Spleen (tissue), 11 donors: Measurements from ENCODE around the gene NLGN1. TPM values are rescaled to one million over a fixed set of nuclear protein-coding genes. Genes with fewer than 3 reads are reported as not detected.

Experiments
- DNase-seq: peaks from one replicate; pipeline ENCODE4 v3.0.0-alpha.2; 2020
- H3K27ac ChIP-seq, 8 donors: fragments of 200-600 bp; sonication (generic) in 7 of 8; 1 replicate in 4 of 8; 2 replicates in 4 of 8; pipeline versions ENCODE4 v1.5.0 to v1.8.0; 2016 to 2021; ENCODE audit warnings: inconsistent platforms in 4 of 8, mild to moderate bottlenecking in 4 of 8, moderate library complexity in 1 of 8
- H3K27me3 ChIP-seq, 7 donors: fragments of 200-600 bp; sonication (generic) in 6 of 7; replicated peaks in 1 of 7; 1 replicate in 4 of 7; 2 replicates in 3 of 7; pipeline versions ENCODE4 v1.5.0 to v1.8.0; 2016 to 2021; ENCODE audit warnings: inconsistent platforms in 3 of 7, mild to moderate bottlenecking in 1 of 7
- H3K36me3 ChIP-seq, 6 donors: fragments of 200-600 bp; sonication (generic) in 5 of 6; 1 replicate in 4 of 6; 2 replicates in 2 of 6; pipeline versions ENCODE4 v1.5.0 to v1.8.0; 2016 to 2021; ENCODE audit warnings: inconsistent platforms in 2 of 6
- H3K4me1 ChIP-seq, 6 donors: fragments of 200-600 bp; sonication (generic) in 5 of 6; 1 replicate in 3 of 6; 2 replicates in 3 of 6; pipeline versions ENCODE4 v1.5.0 to v1.8.0; 2016 to 2021; ENCODE audit warnings: inconsistent platforms in 3 of 6
- H3K4me3 ChIP-seq, 8 donors: fragments of 200-600 bp; sonication (generic) in 7 of 8; 1 replicate in 4 of 8; 2 replicates in 4 of 8; pipeline versions ENCODE4 v1.5.0 to v1.8.0; 2016 to 2021; ENCODE audit warnings: inconsistent platforms in 4 of 8, mild to moderate bottlenecking in 4 of 8, moderate library complexity in 2 of 8
- H3K9me3 ChIP-seq, 8 donors: fragments of 200-600 bp; sonication (generic) in 7 of 8; 1 replicate in 4 of 8; 2 replicates in 4 of 8; pipeline versions ENCODE4 v1.5.0 to v1.8.0; 2016 to 2021; ENCODE audit warnings: inconsistent platforms in 4 of 8
- POLR2A ChIP-seq, 3 donors: fragments of 450-650 bp; IDR thresholded peaks; one replicate each; pipeline ENCODE4 v1.5.1; 2017; ENCODE audit warnings: antibody characterized with exemption in 3 of 3, mild to moderate bottlenecking in 1 of 3
- POLR2AphosphoS5 ChIP-seq, 3 donors: sonication (generic); formaldehyde crosslinking; IDR thresholded peaks; one replicate each; pipeline ENCODE4 v1.5.1; 2017; ENCODE audit warnings: antibody characterized with exemption in 3 of 3
- WGBS, 5 donors: extraction: QIAGEN DNeasy Blood & Tissue Kit in 3 of 5; methylation state at CpG; one replicate each; pipeline versions ENCODE4 v1.1.5 to v1.1.7; 2013 to 2018; 5-methylcytosine and 5-hydroxymethylcytosine counted together
- intact Hi-C: fragments of 100-400 bp; cut with DNase I; formaldehyde crosslinking; loops from one replicate; pipeline ENCODE4 v1.15.0; 2023; ENCODE audit warnings: low total_unique reads
- polyA plus RNA-seq, 3 donors: library from polyadenylated mRNA; stranded (reverse); fragments of 200-250 nt; gene quantifications; one replicate each; pipeline ENCODE4 v1.2.1, GENCODE V29; 2013
- small RNA-seq, 4 donors: library from RNA; depleted of rRNA; stranded (forward); fragments of <200 nt; gene quantifications; one replicate each; pipeline ENCODE3, GENCODE V24; 2016
- total RNA-seq, 7 donors: library from RNA; depleted of rRNA in 3 of 7; stranded (reverse); fragments of >200 nt in 3 of 7; fragmentation: NEBNext Ultra II Directional in 4 of 7; extraction: Animal tissue kit (Norgen Biotek cat#: 25700) in 4 of 7; gene quantifications; one replicate each; pipeline versions ENCODE4 v1.1.0 to v1.2.1, GENCODE V29; 2016 to 2021
- TF ChIP-seq, protein P1 (sequence below), 11 experiments: fragments of 200-600 bp in 7 of 11; fragments of 450-650 bp in 4 of 11; sonication (generic) in 4 of 11; IDR thresholded peaks in 8 of 11; conservative IDR thresholded peaks in 3 of 11; 1 replicate in 7 of 11; 2 replicates in 4 of 11; pipeline versions ENCODE4 v1.4.0 to v1.8.0; 2016 to 2021; ENCODE audit warnings: antibody characterized with exemption in 11 of 11, inconsistent platforms in 4 of 11, mild to moderate bottlenecking in 1 of 11
- donor health status: healthy with polysubstance abuse.
- donor health status: DM: no; HTN: no; CAD: no; lungs with moderate emphysema.
- donor health status: DM: no; HTN: no; CAD: no.
- donor health status: Bipolar disorder and iron deficiency.
- donor health status: healthy.
- donor health status: DM: no; HTN: no; CAD: no.
- donor health status: DM: yes; HTN: yes; CAD: no.

NLGN1 gene
- total and polyA plus RNA-seq, 10 donors, result 0.03 to 0.13 (median 0.03) TPM; not detected in 7

DNA sequence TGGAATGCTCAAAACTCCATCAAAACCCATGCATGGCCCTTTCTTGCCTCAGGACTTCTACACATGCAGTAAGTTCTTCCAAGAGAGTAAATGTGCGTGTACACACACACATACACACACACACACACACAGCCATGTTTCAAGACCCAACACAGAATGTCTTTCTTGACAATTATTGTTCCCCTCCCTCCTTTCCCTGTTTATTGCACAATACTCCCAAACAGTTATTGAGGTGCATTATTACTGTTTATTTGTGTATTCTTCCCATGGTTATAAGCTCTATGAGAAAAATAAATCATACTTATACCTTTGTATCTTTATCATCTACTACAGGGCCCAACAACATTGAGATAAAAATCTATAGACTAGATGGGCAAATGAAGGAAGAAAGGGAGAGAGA, 937.8 kb downstream of the NLGN1 start:
- H3K27me3 ChIP-seq, result no peaks in the 10 kb centered on the region
- 83 to 94% (median 89%) methylated on average over 1 of the region's 1 CpG for WGBS, 5 donors

DNA sequence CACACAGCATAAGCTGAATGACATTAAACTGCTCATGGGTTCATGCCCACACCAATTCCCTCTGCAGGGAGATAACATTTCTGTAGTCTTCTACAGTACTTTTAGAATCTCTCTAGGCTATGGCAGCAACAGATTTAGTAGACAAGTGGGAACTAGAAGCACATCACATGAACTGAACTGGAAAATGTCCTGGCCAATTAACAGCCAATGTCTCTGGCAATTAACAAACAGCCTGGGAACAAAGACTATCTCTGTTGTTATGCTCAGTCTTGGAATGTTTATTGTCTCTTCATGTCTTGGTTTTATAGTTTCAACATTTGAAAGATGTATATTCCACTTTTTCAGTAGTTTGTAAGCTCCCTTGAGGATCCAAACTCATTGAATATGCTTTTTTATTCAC, 938.4 kb downstream of the NLGN1 start:
- Histone ChIP-seq H3K4me3 (no peak overlapping the region), H3K36me3 (no peaks in the 10 kb centered on the region), H3K4me1 (peaks cover 0 to 6% (median 0%) of the 10 kb centered on the region in 6 donors), H3K9me3 (no peaks in the 10 kb centered on the region), H3K27me3 (no peaks in the 10 kb centered on the region), H3K27ac (no peak overlapping the region)
- no peak for TF ChIP-seq POLR2AphosphoS5 (IDR thresholded peaks at IDR 0.05)
- TF ChIP-seq, protein P1, sequence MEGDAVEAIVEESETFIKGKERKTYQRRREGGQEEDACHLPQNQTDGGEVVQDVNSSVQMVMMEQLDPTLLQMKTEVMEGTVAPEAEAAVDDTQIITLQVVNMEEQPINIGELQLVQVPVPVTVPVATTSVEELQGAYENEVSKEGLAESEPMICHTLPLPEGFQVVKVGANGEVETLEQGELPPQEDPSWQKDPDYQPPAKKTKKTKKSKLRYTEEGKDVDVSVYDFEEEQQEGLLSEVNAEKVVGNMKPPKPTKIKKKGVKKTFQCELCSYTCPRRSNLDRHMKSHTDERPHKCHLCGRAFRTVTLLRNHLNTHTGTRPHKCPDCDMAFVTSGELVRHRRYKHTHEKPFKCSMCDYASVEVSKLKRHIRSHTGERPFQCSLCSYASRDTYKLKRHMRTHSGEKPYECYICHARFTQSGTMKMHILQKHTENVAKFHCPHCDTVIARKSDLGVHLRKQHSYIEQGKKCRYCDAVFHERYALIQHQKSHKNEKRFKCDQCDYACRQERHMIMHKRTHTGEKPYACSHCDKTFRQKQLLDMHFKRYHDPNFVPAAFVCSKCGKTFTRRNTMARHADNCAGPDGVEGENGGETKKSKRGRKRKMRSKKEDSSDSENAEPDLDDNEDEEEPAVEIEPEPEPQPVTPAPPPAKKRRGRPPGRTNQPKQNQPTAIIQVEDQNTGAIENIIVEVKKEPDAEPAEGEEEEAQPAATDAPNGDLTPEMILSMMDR (IDR thresholded peaks at IDR 0.05 in 8 of 11, conservative IDR thresholded peaks at IDR 0.05 in 3 of 11), result no peak
- TF ChIP-seq POLR2A (IDR thresholded peaks at IDR 0.05), result no peak
- intact Hi-C loops, result no loop called here
- no peak for DNase-seq

More for the DNA sequence above, 937.8 kb downstream of the NLGN1 start:
- no peak for DNase-seq
- Histone ChIP-seq H3K27ac (no peak overlapping the region), H3K4me1 (peaks cover 0 to 6% (median 0%) of the 10 kb centered on the region in 6 donors), H3K4me3 (no peak overlapping the region), H3K9me3 (no peaks in the 10 kb centered on the region), H3K36me3 (no peaks in the 10 kb centered on the region)
- intact Hi-C loops, result no loop called here
- TF ChIP-seq POLR2A (IDR thresholded peaks at IDR 0.05) (no peak), POLR2AphosphoS5 (IDR thresholded peaks at IDR 0.05) (no peak)
- TF ChIP-seq, protein P1 (IDR thresholded peaks at IDR 0.05 in 8 of 11, conservative IDR thresholded peaks at IDR 0.05 in 3 of 11), result no peak

Small RNA genes lying within 50 kb of the gene (small RNA-seq; reads per million reads assigned to genes)
- 0 reads per million in 4 donors for gene RN7SKP234
